A549 (cell line): Measurements from ENCODE around the gene RAB3IP. TPM values are rescaled to one million over a fixed set of nuclear protein-coding genes. Genes with fewer than 3 reads are reported as not detected.

Experiments used
- ATAC-seq, 2 experiments: fragments of 200-7000 bp in 1 of 2; fragments of >200 bp in 1 of 2; cut with Nextera tagmentation in 1 of 2; cut with Tn5 transposase in 1 of 2; 3 replicates each; pipeline versions ENCODE4 v1.8.0 to v1.9.1; 2018 to 2020; ENCODE audit warnings: mild to moderate bottlenecking in 1 of 2, moderate library complexity in 1 of 2
- CTCF ChIA-PET: fragments of 300-600 bp; sonication (Branson Sonifier 250); formaldehyde crosslinking; extraction: SDS; loops from one replicate; lab custom pipeline; 2021; ENCODE audit warnings: antibody characterized with exemption, inconsistent platforms; lab: Yijun Ruan, JAX
- POLR2A ChIA-PET: fragments of 350-600 bp; formaldehyde crosslinking; extraction: SDS; loops from one replicate; lab custom pipeline; 2021; ENCODE audit warnings: antibody characterized with exemption, inconsistent platforms; lab: Yijun Ruan, JAX
- DNase-seq, 2 experiments: peaks; one replicate each; pipeline versions ENCODE4 v3.0.0 to v3.0.0-alpha.2; 2011 to 2016; ENCODE audit warnings: low read depth in 1 of 2, low spot score in 1 of 2
- FAIRE-seq: peaks from 2 replicates; lab custom pipeline; 2011; peaks lifted over from hg19 to GRCh38; lab: Jason Lieb, UNC
- H3K27ac ChIP-seq, 2 experiments: fragments of >200 bp; sonication (Bioruptor Twin); formaldehyde crosslinking; 3 replicates each; pipeline ENCODE4 v1.5.1; 2016 to 2017
- H3K4me1 ChIP-seq: fragments of >200 bp; sonication (Bioruptor Twin); formaldehyde crosslinking; 3 replicates; pipeline ENCODE4 v1.6.1; 2016
- H3K4me2 ChIP-seq: fragments of >200 bp; sonication (Bioruptor Twin); formaldehyde crosslinking; 3 replicates; pipeline ENCODE4 v1.6.1; 2016
- H3K4me3 ChIP-seq: fragments of >200 bp; sonication (Bioruptor Twin); formaldehyde crosslinking; 3 replicates; pipeline ENCODE4 v1.5.1; 2016
- H3K9me3 ChIP-seq: fragments of >200 bp; sonication (Bioruptor Twin); formaldehyde crosslinking; 3 replicates; pipeline ENCODE4 v1.6.1; 2016
- BHLHE40 ChIP-seq: IDR thresholded peaks from 2 replicates; pipeline ENCODE4 v1.6.1; 2012; ENCODE audit warnings: low read depth, low read length, inconsistent platforms
- CBX2 ChIP-seq: fragments of 200-600 bp; sonication (generic); IDR thresholded peaks from 2 replicates; pipeline ENCODE4 v1.6.1; 2016; ENCODE audit warnings: low read depth, mild to moderate bottlenecking, borderline replicate concordance
- CHD4 ChIP-seq: fragments of 200-600 bp; sonication (generic); IDR thresholded peaks from 2 replicates; pipeline ENCODE4 v1.6.1; 2016; ENCODE audit warnings: antibody characterized with exemption, mild to moderate bottlenecking, borderline replicate concordance
- E2F6 ChIP-seq: IDR thresholded peaks from 2 replicates; pipeline ENCODE4 v1.6.1; 2012; ENCODE audit warnings: low read depth, borderline replicate concordance
- ELK1 ChIP-seq: fragments of 150-350 bp; IDR thresholded peaks from 2 replicates; pipeline ENCODE4 v1.6.1; 2014; ENCODE audit warnings: low read depth, mild to moderate bottlenecking, low read length
- ESRRA ChIP-seq: fragments of 150-350 bp; IDR thresholded peaks from 2 replicates; pipeline ENCODE4 v1.6.1; 2014; ENCODE audit warnings: mild to moderate bottlenecking, low read length, borderline replicate concordance
- FOSB ChIP-seq: fragments of 250-450 bp; sonication (Bioruptor Pico); IDR thresholded peaks from 2 replicates; pipeline ENCODE4 v1.5.0; 2020; ENCODE audit warnings: mild to moderate bottlenecking, moderate library complexity
- FOSL2 ChIP-seq, 2 experiments: fragments of 450-650 bp in 1 of 2; fragments of >200 bp in 1 of 2; sonication (Bioruptor Twin) in 1 of 2; formaldehyde crosslinking; IDR thresholded peaks; 2 replicates each; pipeline versions ENCODE4 v1.5.0 to v1.6.1; 2016 to 2020; ENCODE audit warnings: mild to moderate bottlenecking in 1 of 2, moderate library complexity in 1 of 2
- HDAC2 ChIP-seq: fragments of 200-600 bp; sonication (generic); IDR thresholded peaks from 2 replicates; pipeline ENCODE4 v1.6.1; 2016
- HOXA7 ChIP-seq: fragments of 250-450 bp; sonication (Bioruptor Pico); IDR thresholded peaks from 2 replicates; pipeline ENCODE4 v1.5.0; 2020; ENCODE audit warnings: mild to moderate bottlenecking, moderate library complexity
- HOXB13 ChIP-seq: fragments of 250-450 bp; sonication (Bioruptor Pico); IDR thresholded peaks from 2 replicates; pipeline ENCODE4 v1.5.0; 2020; ENCODE audit warnings: low read depth, mild to moderate bottlenecking, moderate library complexity
- MAFK ChIP-seq: fragments of 450-650 bp; IDR thresholded peaks from 2 replicates; pipeline ENCODE4 v1.6.1; 2014; ENCODE audit not compliant: partially characterized antibody
- MAZ ChIP-seq: fragments of 150-350 bp; IDR thresholded peaks from 2 replicates; pipeline ENCODE4 v1.6.1; 2014; ENCODE audit warnings: antibody characterized with exemption, low read depth, low read length, borderline replicate concordance
- NFE2L2 ChIP-seq: fragments of 150-350 bp; conservative IDR thresholded peaks from 2 replicates; pipeline ENCODE4 v1.6.1; 2014; ENCODE audit warnings: low read length
- NR3C1 ChIP-seq: fragments of >200 bp; sonication (Bioruptor Twin); formaldehyde crosslinking; IDR thresholded peaks from 3 replicates; pipeline ENCODE4 v1.6.1; 2017
- POLR2A ChIP-seq: IDR thresholded peaks from 2 replicates; pipeline ENCODE4 v1.6.1; 2012; ENCODE audit warnings: mild to moderate bottlenecking, low read length
- POLR2AphosphoS2 ChIP-seq: conservative IDR thresholded peaks from 2 replicates; pipeline ENCODE4 v1.6.1; 2012; ENCODE audit warnings: low read length, improper control_type of control experiment, inconsistent platforms
- RAD21 ChIP-seq, 2 experiments: fragments of >200 bp in 1 of 2; sonication (Bioruptor Twin) in 1 of 2; formaldehyde crosslinking in 1 of 2; IDR thresholded peaks in 1 of 2; conservative IDR thresholded peaks in 1 of 2; 2 replicates in 1 of 2; 3 replicates in 1 of 2; pipeline ENCODE4 v1.6.1; 2012 to 2018; ENCODE audit warnings: inconsistent platforms in 1 of 2
- SREBF2 ChIP-seq: fragments of 450-650 bp; IDR thresholded peaks from 2 replicates; pipeline ENCODE4 v1.6.1; 2014; ENCODE audit warnings: mild to moderate bottlenecking, moderate library complexity
- TFCP2L1 ChIP-seq: fragments of 250-450 bp; sonication (Bioruptor Pico); IDR thresholded peaks from 2 replicates; pipeline ENCODE4 v1.5.0; 2021; ENCODE audit warnings: mild to moderate bottlenecking
- USF2 ChIP-seq: fragments of 450-650 bp; IDR thresholded peaks from 2 replicates; pipeline ENCODE4 v1.6.1; 2014; ENCODE audit warnings: antibody characterized with exemption
- WGBS: methylation state at CpG from one replicate; pipeline ENCODE4 v1.1.6; 2017; ENCODE audit errors: missing lambda C conversion rate; 5-methylcytosine and 5-hydroxymethylcytosine counted together
- polyA plus RNA-seq, 4 experiments: library from polyadenylated mRNA; depleted of rRNA in 3 of 4; stranded (reverse); fragments of >200 nt; fragmentation: RNase III in 1 of 4; extraction: RNeasy Plus Mini Kit Qiagen cat#74134 plus additional on column Dnase treatment in 1 of 4; gene quantifications; 2 replicates in 3 of 4; 3 replicates in 1 of 4; pipeline ENCODE4 v1.2.3, GENCODE V29; 2011 to 2017
- TF ChIP-seq, protein P1 (sequence below): IDR thresholded peaks from 2 replicates; pipeline ENCODE4 v1.6.1; 2012
- TF ChIP-seq, protein P2 (sequence below): fragments of >200 bp; sonication (Bioruptor Twin); formaldehyde crosslinking; IDR thresholded peaks from 2 replicates; pipeline ENCODE4 v1.6.1; 2016

The RAB3IP gene
- polyA plus RNA-seq, 2 of the 4 experiments (the other 2 are of a cell fraction) = 12.1 to 46.4 TPM

GRCh38 chr12:69837191-69837590, 98.5 kb downstream of the RAB3IP start:
- WGBS = 72% methylated on average over 4 of the region's 4 CpGs
- no peak overlapping the region for H3K4me3 ChIP-seq
- ATAC-seq (no peak), FAIRE-seq (no peak), DNase-seq (no peak)
- ChIA-PET POLR2A (no interaction called here), CTCF (interaction anchor here (0.6 kb wide), 1 partner anchor 1275 kb away, joined by 4 read pairs; no protein-coding TSS in a partner anchor)
- peaks cover 11% of the 10 kb centered on the region; the same call in 2 of the 3 replicates for H3K4me1 ChIP-seq
- no peak overlapping the region for H3K27ac ChIP-seq
- no peak overlapping the region for H3K4me2 ChIP-seq
- no peak for TF ChIP-seq POLR2AphosphoS2
- TF ChIP-seq ELK1 = no peak
- no peak for TF ChIP-seq POLR2A
- no peak for TF ChIP-seq NFE2L2
- no peak for TF ChIP-seq E2F6
- no peak for TF ChIP-seq RAD21 (conservative IDR thresholded peaks at IDR 0.05 in 1 of 2, IDR thresholded peaks at IDR 0.05 in 1 of 2)
- TF ChIP-seq, all 56 proteins: peak for 0
- H3K9me3 ChIP-seq = no peaks in the 10 kb centered on the region

- TF ChIP-seq NR3C1 (no peak), HOXA7 (CRISPR knock-in tag) (no peak), FOSL2 (IDR thresholded peaks at IDR 0.05) (no peak), FOSL2 (CRISPR knock-in tag; IDR thresholded peaks at IDR 0.05) (no peak), HOXB13 (no peak), CBX2 (no peak), SREBF2 (no peak), FOSB (CRISPR knock-in tag) (no peak), ELK1 (no peak), CHD4 (no peak), USF2 (no peak), ESRRA (no peak), MAFK (no peak), HDAC2 (no peak), BHLHE40 (no peak), TFCP2L1 (CRISPR knock-in tag) (no peak), MAZ (no peak)
- TF ChIP-seq, protein P1, sequence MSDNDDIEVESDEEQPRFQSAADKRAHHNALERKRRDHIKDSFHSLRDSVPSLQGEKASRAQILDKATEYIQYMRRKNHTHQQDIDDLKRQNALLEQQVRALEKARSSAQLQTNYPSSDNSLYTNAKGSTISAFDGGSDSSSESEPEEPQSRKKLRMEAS = no peak
- TF ChIP-seq, protein P2, sequence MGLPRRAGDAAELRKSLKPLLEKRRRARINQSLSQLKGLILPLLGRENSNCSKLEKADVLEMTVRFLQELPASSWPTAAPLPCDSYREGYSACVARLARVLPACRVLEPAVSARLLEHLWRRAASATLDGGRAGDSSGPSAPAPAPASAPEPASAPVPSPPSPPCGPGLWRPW = no peak
- POLR2A ChIA-PET = no interaction called here
- H3K4me2 ChIP-seq = no peak overlapping the region
- peaks cover 11% of the 10 kb centered on the region; the same call in 2 of the 3 replicates for H3K4me1 ChIP-seq
- no peaks in the 10 kb centered on the region for H3K9me3 ChIP-seq
- FAIRE-seq = no peak
- DNase-seq = no peak
- H3K27ac ChIP-seq = no peak overlapping the region; a peak in 1 of 6 replicates
- CTCF ChIA-PET = no interaction called here
- no peak for ATAC-seq
- 58% methylated on average over 4 of the region's 4 CpGs for WGBS
- no peak overlapping the region for H3K4me3 ChIP-seq
Measured at GRCh38 chr12:69837657-69838415, 99.2 kb downstream of the RAB3IP start.
